Measurements from ENCODE around the gene FAM72C. TPM values are rescaled to one million over a fixed set of nuclear protein-coding genes. Genes with fewer than 3 reads are reported as not detected.
A peak's percentile ranks its signal among the peaks of the same experiment; 100 is the strongest.
"Not testable (repeated sequence)": the region's sequence is repeated elsewhere in the genome, so short reads cannot be mapped to it uniquely, and the experiment has no call there.

FAM72C gene
- under 1 TPM in 2 of 4 donors, not detected in 2; 0.24 to 0.47 TPM for total RNA-seq

- DNase-seq (ENCODE audit: low spot score) = not testable (repeated sequence)
- ATAC-seq (ENCODE audit: low FRiP score) = peak; percentile 93
Observed at GRCh38 chr1:143971924-143972700, at the start of gene FAM72C. TSS of gene FAM72C (minus strand) at chr1:143971986. CDS start at chr1:143971141, 845 bp downstream.

GRCh38 chr1:144020001-144020738 is 48.4 kb upstream of the FAM72C start:
- ATAC-seq (ENCODE audit: low FRiP score); DNase-seq (ENCODE audit: low spot score): not testable (repeated sequence)

GRCh38 chr1:144019101-144019500 is 47.3 kb upstream of the FAM72C start:
- not testable (repeated sequence) for DNase-seq (ENCODE audit: low spot score); ATAC-seq (ENCODE audit: low FRiP score)

- not testable (repeated sequence) for DNase-seq (ENCODE audit: low spot score); ATAC-seq (ENCODE audit: low FRiP score)
Observed at GRCh38 chr1:144015180-144015966, 43.6 kb upstream of the FAM72C start.

GRCh38 chr1:144014528-144014927 is 42.7 kb upstream of the FAM72C start:
- not testable (repeated sequence) for ATAC-seq (ENCODE audit: low FRiP score); DNase-seq (ENCODE audit: low spot score)

- DNase-seq (ENCODE audit: low spot score); ATAC-seq (ENCODE audit: low FRiP score): not testable (repeated sequence)
Observed at GRCh38 chr1:144014121-144014520, 42.3 kb upstream of the FAM72C start.

- ATAC-seq (ENCODE audit: low FRiP score); DNase-seq (ENCODE audit: low spot score): not testable (repeated sequence)
Observed at GRCh38 chr1:144012168-144012733, 40.5 kb upstream of the FAM72C start.

- not testable (repeated sequence) for ATAC-seq (ENCODE audit: low FRiP score); DNase-seq (ENCODE audit: low spot score)
Observed at GRCh38 chr1:144009410-144009809, 37.6 kb upstream of the FAM72C start.

- ATAC-seq (ENCODE audit: low FRiP score); DNase-seq (ENCODE audit: low spot score): not testable (repeated sequence)
Observed at GRCh38 chr1:144004259-144004658, 32.5 kb upstream of the FAM72C start.

- DNase-seq (ENCODE audit: low spot score); ATAC-seq (ENCODE audit: low FRiP score): not testable (repeated sequence)
Observed at GRCh38 chr1:144003306-144004029, 31.7 kb upstream of the FAM72C start.

- not testable (repeated sequence) for DNase-seq (ENCODE audit: low spot score); ATAC-seq (ENCODE audit: low FRiP score)
Observed at GRCh38 chr1:144002141-144002881, 30.5 kb upstream of the FAM72C start.

- ATAC-seq (ENCODE audit: low FRiP score); DNase-seq (ENCODE audit: low spot score): not testable (repeated sequence)
Observed at GRCh38 chr1:144001077-144001476, 29.3 kb upstream of the FAM72C start.

- not testable (repeated sequence) for DNase-seq (ENCODE audit: low spot score); ATAC-seq (ENCODE audit: low FRiP score)
Observed at GRCh38 chr1:143996020-143996419, 24.2 kb upstream of the FAM72C start.

- DNase-seq (ENCODE audit: low spot score) = not testable (repeated sequence)
- ATAC-seq (ENCODE audit: low FRiP score) = peak; percentile 85
Observed at GRCh38 chr1:143993301-143993907, 21.6 kb upstream of the FAM72C start.

- DNase-seq (ENCODE audit: low spot score); ATAC-seq (ENCODE audit: low FRiP score): not testable (repeated sequence)
Observed at GRCh38 chr1:143990699-143991098, 18.9 kb upstream of the FAM72C start.

GRCh38 chr1:143989719-143990118 is 17.9 kb upstream of the FAM72C start:
- peak; percentile 48 for ATAC-seq (ENCODE audit: low FRiP score)
- DNase-seq (ENCODE audit: low spot score) = not testable (repeated sequence)

GRCh38 chr1:143989427-143989712 is 17.6 kb upstream of the FAM72C start:
- ATAC-seq (ENCODE audit: low FRiP score); DNase-seq (ENCODE audit: low spot score): not testable (repeated sequence)

Data from omental fat pad (tissue), 4 donors.